Stimulated activated CD4-positive, alpha-beta T cell treated with anti-CD3 and anti-CD28 coated beads, Interleukin-4, amount 100 ng/mL, for 1 hour (primary cell): ENCODE measurements around the gene SMC4.
"Not testable (repeated sequence)": the region's sequence is repeated elsewhere in the genome, so short reads cannot be mapped to it uniquely, and the experiment has no call there.

ENCODE experiments used
- DNase-seq: peaks from one replicate; pipeline ENCODE4 v3.0.0-alpha.2; 2020

SMC4 gene

GRCh38 chr3:160447544-160447943 lies 48.1 kb downstream of the SMC4 start:
- no peak for DNase-seq

GRCh38 chr3:160448845-160449635 lies 49.6 kb downstream of the SMC4 start:
- no peak for DNase-seq

GRCh38 chr3:160449636-160450598 lies 50.5 kb downstream of the SMC4 start, which contains the start of gene TRIM59:
TSS of gene TRIM59 (minus strand) at chr3:160449786. CDS start at chr3:160439183, 10,603 bp downstream.
- DNase-seq = peak; percentile 96

GRCh38 chr3:160450846-160451245 lies 51.4 kb downstream of the SMC4 start:
- DNase-seq = no peak

GRCh38 chr3:160451602-160452001 lies 52.2 kb downstream of the SMC4 start:
- DNase-seq = no peak

GRCh38 chr3:160452251-160452650 lies 52.8 kb downstream of the SMC4 start:
- not testable (repeated sequence) for DNase-seq

GRCh38 chr3:160454995-160455394 lies 55.5 kb downstream of the SMC4 start:
- DNase-seq = no peak

GRCh38 chr3:160455846-160456245 lies 56.4 kb downstream of the SMC4 start:
- DNase-seq = no peak

- DNase-seq = no peak
Observed at GRCh38 chr3:160458151-160458550, 58.7 kb downstream of the SMC4 start.

GRCh38 chr3:160459450-160459970 lies 60.1 kb downstream of the SMC4 start:
- no peak for DNase-seq

GRCh38 chr3:160460033-160460432 lies 60.6 kb downstream of the SMC4 start:
- no peak for DNase-seq

GRCh38 chr3:160464321-160464720 lies 64.9 kb downstream of the SMC4 start:
- DNase-seq = no peak

- no peak for DNase-seq
Observed at GRCh38 chr3:160464971-160465370, 65.5 kb downstream of the SMC4 start.

GRCh38 chr3:160470181-160470580 lies 70.7 kb downstream of the SMC4 start:
- DNase-seq = no peak

GRCh38 chr3:160471892-160472291 lies 72.4 kb downstream of the SMC4 start:
- DNase-seq = no peak

GRCh38 chr3:160472344-160472743 lies 72.9 kb downstream of the SMC4 start:
- DNase-seq = no peak

GRCh38 chr3:160473221-160473620 lies 73.8 kb downstream of the SMC4 start:
- no peak for DNase-seq

GRCh38 chr3:160473978-160474377 lies 74.5 kb downstream of the SMC4 start:
- no peak for DNase-seq

- DNase-seq = no peak
Observed at GRCh38 chr3:160474416-160474838, 75.0 kb downstream of the SMC4 start.

GRCh38 chr3:160475153-160475552 lies 75.7 kb downstream of the SMC4 start:
- no peak for DNase-seq

GRCh38 chr3:160475884-160476283 lies 76.4 kb downstream of the SMC4 start:
- no peak for DNase-seq

- DNase-seq = no peak
Observed at GRCh38 chr3:160477750-160478149, 78.3 kb downstream of the SMC4 start.

- DNase-seq = no peak
Observed at GRCh38 chr3:160478338-160478737, 78.9 kb downstream of the SMC4 start.
